Stimulated activated CD4-positive, alpha-beta T cell treated with anti-CD3 and anti-CD28 coated beads, Interleukin-1b, Interleukin-23, amount 100 ng/mL, for 48 hours (primary cell): ENCODE data around the gene LMF1.

Experiments used
- DNase-seq: peaks from one replicate; pipeline ENCODE4 v3.0.0-alpha.2; 2020

The LMF1 gene

DNA sequence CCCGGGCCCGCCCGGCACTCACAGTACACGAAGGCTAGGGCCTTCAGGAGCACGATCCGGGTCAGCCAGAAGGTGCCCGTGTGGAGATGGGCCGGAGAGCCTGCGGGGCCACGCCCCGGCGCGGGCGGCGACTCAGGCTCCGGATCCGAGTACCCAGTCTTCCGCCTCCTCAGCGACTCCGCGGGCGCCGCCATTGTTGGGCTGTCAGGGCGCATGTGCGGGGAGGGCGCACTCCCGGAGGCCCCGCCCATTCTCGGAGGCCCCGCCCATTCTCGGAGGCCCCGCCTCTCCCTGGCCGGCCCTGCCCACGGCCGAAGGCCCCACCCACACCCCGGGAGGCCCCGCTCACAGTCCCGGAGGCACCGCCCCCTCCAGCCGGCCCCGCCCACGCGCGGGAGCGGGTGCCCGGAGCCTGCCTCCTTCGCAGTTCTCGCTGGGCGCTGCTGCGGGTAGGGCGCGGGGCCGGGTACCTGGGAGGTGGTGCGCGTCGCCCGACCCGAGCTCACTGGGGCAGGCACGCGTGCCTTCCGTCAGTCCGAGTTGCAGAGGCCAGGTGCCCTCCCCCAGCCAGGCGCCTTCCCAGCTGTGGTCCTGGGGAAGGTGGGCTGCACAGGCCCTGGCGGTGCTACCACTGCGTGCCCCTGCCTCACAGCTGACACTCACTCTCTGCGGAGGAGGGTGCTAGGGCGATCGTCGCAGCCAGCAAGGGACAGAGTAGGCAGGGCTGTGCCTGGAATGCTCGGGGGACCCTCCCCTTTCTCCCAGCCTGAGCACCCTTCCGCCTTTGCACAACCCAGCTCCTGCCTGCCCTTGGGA lies at the start of gene LMF1:
Gene LMF1 (minus strand): TSS at position 219 of the 816 bp plus-strand sequence. CDS start 4 bp downstream, at position 215.
- peak; percentile 96 for DNase-seq

DNA sequence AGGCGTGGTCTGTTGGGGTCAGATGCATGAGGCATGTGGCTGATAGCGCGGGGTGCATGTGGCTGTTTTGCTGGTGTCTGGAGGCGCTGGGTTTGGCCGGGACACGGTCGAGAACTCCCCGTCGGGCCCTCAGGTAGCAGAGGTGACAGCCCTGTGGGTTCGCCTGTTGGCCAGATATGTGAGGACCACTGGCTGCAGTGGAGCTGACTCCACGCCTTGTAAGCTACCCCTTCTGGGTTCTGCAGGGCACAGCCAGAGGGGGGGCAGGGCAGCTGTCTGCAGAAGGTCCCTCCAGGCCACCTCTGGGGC lies 49.3 kb upstream of the LMF1 start:
- DNase-seq, result no peak

DNA sequence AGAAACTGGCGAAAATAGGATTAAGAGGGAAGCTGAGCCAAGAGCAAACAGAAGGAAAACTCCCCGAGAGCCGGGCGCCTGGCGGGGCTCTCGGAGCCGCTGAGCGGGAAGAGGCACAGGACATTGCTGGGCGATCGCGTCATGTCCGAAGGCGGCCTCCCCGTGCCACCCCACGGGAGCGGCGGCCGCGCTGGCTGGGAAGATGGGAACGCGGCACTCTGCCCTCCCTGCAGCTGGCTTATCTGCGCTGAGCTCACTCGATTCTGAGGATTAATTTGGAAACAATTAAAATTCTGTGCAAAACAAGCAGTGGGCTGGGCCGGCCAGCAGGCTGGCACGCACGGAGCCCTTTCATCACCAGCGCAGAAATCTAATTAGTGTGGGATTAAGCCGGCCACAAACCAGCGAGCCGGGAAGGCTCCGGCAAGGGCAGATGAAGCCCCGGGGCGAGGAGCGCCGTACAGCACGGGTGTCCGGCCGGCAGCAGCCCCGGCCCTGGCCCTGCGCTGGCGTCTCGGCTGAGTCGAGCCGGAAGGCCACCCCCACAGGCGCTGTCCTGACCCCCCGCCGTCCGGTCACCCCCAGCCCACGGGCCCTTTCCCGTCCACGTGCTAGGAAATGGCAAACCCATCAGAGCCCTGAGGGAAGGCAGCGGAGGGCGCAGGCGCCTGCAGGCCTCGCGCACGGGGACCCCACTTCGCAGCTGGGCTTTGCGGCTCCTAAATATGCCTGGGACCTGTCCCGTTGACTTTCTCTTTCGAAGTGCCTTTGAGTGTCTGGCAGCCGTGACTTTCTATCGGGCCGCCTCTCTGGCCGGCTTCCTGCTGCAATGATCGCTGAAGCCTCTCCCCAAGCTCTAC lies 48.7 kb upstream of the LMF1 start:
- DNase-seq, result no peak

DNA sequence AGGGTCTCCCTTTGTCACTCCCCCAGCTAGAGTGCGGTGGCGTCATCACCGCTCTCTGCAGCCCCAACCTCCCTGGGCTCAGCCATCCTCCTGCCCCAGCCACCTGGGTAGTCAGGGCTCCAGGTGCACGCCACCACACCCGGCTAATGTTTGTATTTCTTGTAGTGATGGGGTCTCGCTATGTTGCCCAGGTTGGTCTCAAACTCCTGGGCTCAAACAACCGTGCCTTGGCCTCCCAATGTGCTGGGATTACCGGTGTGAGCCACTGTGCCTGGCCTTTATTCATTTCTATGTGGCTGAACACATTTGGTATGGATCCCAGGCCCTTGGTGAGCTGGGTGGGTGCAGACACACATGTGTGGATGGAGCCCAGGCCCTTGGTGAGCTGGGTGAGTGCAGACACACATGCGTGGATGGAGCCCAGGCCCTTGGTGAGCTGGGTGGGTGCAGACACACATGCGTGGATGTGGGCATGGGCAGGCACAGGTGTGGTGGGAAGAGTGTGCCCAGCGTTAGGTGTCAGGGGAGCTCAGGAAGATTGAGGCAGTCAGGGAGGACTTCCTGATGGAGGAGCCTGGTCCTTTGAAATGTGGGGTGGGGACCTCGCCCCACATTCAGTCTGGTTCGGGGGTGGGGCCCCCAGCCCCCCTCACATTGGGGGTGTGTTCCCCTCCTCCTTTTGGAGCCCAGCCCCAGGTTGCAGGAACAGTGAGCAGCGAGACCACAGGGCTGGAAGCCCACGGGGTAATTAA lies 47.8 kb upstream of the LMF1 start:
- no peak for DNase-seq

DNA sequence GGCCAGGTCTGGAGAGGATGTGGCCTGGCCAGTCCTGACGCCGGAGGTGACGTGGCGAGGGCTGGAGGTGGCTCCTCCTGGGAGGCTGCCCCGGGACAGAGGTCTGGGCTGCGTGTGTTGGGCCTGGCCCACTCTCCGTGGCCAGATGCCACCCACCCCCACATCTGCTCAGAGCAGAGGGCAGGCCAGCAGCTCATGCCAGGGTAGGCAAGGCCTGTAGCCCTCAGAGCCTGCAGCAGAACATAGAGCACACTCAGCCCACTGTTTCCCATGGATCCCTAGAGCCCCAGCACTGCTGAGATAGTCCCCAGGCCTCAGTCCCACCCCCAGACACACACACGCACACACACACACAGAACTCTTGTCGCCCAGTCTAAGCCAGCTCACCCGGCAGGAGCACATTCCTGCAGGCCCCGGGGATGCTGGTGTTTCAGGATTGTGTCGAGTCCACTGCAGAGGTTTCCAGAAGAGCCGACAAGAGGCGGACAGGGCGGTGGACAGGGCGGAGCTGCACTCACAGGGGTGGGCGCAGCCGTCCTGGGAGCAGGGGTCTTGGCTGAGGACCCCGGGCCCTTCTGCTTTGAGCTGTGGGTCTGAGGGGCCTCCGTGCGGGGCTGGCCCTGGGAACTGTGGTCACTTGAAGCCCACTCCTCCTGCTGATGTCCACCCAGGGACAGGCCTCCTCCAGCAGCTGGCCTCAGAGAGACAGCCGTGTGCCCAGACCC lies 44.1 kb upstream of the LMF1 start:
- no peak for DNase-seq

DNA sequence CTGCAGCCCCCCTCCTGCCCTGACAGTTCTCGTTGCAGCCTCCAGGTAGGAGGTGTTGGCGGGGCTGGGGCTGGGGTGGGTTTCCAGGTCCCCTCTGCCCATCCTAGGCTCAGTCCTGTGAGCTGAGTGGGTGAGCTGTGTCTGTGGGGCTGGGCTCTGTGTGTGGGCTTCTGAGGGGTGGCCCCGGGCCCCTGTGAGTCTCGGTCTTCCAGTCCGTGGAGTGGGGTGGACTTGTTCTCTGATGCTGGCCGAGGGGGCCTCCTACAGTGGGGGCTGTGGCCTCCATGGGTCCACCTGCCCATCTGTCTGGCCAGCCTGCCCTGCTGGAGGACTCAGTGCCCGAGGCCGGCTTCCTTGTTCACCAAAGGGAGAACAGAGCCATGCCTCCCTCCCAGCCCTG lies 43.4 kb upstream of the LMF1 start:
- DNase-seq, result no peak

DNA sequence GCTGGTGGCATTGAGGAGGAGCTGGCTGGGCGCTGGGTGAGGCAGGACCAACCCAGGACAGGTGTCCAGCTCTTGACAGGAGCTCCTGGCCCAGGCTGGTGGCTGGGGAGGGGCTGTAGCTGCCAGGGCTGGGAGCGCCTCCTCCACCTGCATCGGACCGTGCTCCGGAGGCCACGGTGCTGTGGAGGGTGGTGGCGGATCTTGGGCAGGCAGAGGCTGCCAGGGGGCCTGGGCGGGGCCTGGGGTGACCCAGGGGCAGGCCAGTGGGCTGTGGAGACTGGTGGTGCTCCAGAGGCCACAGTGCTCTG lies 42.8 kb upstream of the LMF1 start:
- no peak for DNase-seq

DNA sequence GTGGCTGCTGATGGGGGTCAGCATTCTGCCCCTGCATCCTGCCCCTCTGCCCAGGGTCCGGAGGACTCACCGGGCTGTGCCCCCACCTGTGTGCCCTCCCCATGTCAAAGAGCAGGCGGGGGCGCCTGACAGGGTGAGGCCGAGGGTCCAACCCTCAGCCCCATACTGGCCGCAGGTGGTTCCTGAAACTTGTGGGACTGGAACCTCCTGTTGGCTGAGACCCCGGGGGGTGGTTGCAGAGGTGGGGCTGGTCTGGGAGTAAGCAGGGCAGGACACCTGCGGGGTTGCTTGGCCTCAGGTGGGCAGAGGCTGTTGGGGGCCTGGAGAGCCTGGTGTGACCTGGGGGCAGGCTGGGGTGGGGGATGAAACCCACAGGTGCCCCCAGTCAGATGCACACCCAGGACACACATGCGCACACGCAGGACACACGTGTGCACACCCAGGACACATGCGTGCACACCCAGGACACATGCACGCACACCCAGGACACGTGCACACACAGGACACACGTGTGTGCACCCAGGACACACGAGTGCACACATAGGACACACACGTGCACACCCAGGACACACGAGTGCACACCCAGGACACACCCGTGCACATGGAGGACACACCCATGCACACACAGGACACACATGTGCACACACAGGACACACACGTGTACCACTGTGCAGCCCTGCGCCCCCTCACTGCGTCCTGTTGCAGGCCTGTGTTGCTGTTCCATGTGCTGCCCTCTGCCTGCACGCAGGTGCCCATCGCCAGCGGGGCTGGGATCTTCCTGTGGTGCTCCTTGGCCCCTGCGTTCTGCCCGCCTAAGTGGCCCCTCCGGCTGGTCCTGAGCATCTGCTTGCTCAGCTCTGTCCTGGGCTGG lies 42.2 kb upstream of the LMF1 start:
- no peak for DNase-seq

DNA sequence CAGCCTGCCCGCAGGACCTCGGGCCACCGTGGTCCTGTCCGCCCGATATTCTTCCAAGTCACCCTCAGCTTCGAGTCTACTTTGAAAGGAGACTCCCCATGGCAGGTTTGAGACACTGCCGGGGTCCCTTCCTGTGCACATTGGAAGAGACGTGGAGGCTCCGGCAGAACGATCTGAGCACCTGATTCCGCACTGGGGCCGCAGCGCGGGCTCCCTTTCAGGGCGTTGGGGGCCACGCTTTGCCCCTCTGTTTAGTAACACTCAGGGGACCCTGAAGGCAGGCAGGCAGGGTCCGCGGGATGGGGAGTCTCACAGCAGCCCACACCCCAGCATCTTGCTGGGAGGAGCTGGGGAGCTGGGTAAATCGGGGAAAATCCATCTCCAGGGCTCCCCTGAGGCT lies 41.4 kb upstream of the LMF1 start:
- DNase-seq, result no peak

DNA sequence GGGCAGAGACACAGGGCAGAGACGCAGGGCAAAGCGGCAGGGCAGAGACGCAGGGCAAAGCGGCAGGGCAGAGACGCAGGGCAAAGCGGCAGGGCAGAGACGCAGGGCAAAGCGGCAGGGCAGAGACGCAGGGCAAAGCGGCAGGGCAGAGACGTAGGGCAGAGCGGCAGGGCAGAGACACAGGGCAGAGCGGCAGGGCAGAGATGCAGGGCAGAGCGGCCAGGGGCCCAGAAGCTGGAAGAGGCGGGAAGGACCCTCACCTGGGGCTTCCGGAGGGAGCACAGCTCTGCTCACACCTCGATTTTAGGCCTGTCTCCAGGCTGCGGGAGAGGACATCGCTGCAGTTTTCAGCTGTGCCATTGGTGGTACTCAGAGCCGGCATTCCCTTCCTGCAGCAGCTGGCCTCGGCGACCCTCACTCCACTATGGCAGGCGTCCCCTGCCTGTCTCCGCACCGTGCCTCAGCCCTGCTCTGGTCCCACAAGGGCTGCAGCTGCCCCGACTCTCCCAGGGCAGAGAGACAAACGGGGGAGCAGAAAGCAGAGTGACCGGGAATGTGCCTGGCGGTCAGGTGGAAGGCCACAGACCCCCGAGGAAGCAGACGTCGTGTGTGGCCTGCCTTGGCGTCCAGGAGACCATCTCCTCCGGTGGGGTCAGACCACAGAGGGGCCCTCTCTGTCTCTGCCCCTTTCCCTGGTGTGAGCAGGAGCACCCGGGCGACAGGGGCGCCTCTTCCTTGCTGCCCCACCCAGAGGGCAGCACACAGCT lies 40.7 kb upstream of the LMF1 start:
- no peak for DNase-seq

DNA sequence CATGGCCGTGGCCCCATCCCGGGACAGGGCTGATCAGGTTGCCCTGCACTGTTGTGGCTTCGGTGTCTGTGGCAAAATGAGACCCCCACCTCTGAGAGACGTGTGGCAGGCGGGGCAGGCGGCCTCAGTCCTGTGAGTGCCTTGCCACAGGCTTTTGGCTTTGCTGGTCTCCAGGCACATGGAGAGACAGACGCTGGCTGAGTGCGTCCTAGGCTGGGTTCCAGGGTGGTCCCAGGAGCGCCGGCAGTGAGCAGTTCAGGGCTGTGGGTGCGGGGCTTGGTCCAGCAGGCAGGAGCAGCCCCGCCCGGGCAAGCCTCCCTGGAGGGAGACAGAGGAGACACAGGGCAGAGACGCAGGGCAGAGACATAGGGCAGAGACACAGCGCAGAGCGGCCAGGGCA lies 40.0 kb upstream of the LMF1 start:
- DNase-seq, result no peak

DNA sequence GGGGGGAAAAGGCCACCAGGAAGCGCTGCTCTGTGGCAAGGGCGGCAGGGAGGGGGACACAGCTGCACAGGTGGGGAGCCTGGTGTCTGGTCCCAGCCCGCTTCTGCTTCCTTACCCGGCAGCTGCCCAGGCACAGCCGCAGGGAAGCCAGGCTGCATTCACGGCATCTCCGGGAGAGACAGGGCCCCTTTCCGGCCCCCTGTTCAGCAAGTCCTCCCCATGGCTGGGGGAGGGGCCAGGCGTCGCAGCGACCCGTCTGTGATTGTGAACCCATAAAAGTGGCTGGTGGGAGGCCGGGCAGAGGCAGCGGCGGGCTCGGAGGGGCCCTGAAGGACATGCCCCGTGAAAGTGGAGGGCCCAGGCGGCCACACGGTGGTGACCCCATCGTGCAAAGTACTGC lies 39.5 kb upstream of the LMF1 start:
- no peak for DNase-seq

DNA sequence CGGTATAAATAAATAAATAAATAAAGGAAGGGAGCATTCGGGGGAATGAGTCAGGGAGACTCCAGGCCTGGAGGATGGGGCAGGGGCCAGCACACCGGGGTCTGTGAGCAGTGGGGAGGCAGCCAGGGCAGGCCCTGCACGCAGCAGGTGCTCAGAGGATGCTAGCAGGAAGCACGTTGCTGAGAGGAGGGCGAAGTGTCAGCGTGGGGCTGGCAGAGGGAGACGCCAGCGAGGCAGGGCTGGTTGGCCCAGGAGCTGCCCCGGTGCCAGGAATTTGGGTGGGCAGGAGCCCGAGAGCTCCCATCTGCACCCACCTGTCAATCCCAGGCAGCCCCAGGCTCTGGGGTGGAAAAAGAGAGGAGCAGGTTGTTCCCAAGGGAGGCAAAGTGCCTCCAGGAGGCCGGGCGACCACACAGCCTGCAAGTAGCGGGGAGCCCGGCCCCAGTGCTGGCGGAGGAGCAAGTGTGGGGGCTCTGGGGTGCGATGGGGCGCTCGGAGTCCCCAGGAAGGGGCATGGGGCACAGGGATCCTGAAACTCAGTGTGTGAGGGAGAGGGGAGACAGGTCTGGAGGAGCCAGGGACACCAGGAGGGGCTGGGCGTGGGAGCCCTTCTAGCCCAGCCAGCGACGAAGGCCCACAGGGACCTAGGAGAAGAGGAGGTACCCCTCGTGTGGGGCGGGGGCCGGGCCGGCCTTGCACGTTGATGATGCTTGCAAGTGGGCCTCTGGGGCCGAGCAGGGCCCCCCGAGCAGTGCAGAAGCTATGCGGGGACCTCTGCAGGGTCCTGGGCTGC lies 38.8 kb upstream of the LMF1 start:
- DNase-seq, result no peak

DNA sequence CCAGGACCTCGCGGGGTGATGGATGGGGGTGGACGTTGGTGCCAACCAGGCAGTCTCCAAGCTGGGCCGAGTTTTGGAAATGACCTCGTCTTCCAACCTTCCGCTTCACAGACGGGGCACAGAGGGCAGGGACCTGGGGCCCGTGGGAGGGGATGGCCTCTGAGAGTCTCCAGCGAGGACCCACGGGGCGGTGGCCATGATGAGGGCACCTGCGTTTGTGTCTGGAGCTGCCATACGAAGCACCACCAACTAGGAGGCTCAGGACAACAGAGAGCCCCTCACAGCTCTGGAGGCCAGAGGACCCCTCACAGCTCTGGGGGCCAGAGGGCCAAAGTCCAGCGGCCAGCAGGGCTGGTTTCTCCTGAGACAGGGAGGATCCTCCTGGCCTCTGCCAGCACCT lies 37.3 kb upstream of the LMF1 start:
- no peak for DNase-seq

DNA sequence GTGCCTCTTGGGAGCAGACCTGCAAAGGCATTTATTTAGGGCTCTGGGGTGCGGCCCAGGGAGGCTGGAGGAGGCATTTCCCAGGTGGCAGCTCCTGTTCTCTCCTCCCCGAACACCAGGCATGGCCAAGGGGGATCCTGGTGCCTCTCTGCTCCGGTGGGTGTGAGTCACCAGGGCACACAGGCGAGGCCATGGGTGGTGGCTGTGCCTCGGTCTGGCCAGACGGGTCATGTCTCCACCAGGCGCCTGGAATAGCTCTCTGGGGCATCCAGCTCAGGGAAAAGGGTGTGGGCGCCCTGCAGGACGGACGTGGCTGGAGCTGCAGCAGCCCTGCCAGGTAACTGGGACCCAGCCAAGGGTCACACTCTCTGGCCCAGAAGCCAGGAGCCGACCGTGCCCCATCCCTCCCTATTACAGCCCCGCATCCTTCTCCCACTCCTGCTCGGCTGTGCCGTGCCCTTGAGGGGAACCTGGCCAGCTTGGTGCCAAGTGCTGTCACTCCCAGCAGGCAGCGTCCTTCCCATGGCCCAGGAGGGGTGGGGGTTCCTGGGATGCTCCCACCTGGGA lies 36.6 kb upstream of the LMF1 start:
- no peak for DNase-seq

DNA sequence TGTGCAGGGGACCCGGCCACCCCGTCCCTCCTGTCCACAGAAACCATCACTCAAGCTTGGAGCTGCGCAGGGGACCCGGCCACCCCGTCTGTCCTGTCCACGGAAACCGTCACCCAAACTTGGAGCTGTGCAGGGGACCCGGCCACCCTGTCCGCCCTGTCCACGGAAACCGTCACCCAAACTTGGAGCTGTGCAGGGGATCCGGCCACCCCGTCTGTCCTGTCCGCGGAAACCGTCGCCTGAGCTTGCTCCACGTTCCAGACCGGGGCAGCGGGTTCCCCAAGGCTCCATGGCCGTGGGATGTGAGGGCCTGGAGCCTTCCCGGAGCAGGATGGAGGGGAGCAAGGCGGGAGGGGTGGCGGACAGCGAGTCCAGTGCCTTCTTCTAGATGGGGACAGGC lies 36.0 kb upstream of the LMF1 start:
- no peak for DNase-seq

DNA sequence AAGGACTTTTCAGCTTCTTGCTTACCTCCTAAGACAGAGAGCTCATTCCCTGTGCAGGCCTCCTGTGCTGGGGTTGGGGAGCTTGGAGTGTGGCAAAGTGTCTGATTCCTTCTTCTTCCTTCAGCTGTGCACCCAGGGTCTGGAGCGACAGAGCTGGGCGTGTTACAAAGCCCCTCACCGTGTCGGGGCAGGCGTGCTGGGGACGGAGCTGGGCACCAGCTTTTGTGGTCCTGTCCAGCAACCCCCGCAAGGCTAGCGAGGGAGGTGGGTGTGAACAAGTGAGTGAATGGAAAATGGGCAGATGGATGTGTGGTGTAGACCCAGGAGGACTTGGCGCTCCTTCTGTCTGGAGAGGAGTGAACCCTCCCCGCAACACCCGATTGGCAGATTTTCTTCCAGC lies 34.5 kb upstream of the LMF1 start:
- no peak for DNase-seq

DNA sequence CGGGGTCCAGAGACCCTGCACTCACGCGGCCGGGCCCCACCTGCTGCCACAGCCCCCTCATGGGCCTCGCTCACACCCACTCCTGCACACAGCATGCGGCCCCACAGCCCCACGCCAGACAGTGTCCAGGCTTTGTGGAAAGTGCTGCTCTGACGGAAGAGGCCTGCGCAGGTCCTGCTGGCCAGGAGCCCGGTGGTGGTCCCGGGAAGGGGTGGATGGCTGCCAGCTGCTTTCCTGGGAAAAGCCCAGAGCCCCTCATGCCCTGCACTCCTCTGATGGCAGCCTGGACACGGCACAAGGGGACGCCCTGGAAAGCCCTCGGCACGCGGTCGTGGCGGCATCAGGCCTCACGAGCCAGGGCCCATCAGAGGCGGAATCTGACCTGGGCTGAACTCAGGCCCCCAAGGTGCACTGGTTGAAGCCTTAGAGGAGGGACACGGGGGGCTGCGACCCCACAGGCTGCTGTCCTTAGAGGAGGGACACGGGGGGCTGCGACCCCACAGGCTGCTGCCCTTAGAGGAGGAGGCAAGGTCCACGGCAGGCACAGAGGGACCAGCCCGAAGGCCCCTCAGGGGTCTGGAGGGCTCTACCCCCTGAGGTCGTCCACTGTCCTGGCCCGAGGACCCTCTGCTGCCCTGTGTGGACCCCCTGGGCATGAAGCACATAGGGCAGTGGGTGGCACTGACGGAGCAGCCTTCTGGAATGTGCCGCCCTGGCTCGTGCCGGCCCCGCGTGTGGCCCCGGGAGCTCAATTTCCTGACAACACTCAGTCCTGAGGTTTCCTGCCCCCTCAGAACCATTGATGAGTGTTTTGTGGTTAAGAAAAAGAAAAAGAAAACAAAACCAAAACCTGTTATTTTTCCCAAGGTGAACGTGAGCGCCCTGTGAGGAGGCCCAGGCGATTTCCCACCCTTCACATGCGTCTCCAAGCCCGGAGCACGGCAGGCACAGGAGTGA lies 32.9 kb upstream of the LMF1 start:
- peak; percentile 61 for DNase-seq
